ENCODE measurements around the gene ZSCAN2. TPM values are rescaled to one million over a fixed set of nuclear protein-coding genes. Genes with fewer than 3 reads are reported as not detected.

ZSCAN2 gene
- polyA plus RNA-seq, 3 donors = 1.8 to 9.9 (median 9.5) TPM

- H3K27ac ChIP-seq (ENCODE audit: low read depth, low read length) = no peak overlapping the region
- 50 to 81% (median 66%) methylated on average over 3 of the region's 3 CpGs for WGBS, 3 donors
Measured at GRCh38 chr15:84594617-84595290, 6.1 kb upstream of the ZSCAN2 start.

GRCh38 chr15:84595660-84596059, 5.1 kb upstream of the ZSCAN2 start:
- 70 to 96% (median 74%) methylated on average over 2 of the region's 2 CpGs for WGBS, 3 donors
- H3K27ac ChIP-seq (ENCODE audit: low read depth, low read length) = no peak overlapping the region

DNA sequence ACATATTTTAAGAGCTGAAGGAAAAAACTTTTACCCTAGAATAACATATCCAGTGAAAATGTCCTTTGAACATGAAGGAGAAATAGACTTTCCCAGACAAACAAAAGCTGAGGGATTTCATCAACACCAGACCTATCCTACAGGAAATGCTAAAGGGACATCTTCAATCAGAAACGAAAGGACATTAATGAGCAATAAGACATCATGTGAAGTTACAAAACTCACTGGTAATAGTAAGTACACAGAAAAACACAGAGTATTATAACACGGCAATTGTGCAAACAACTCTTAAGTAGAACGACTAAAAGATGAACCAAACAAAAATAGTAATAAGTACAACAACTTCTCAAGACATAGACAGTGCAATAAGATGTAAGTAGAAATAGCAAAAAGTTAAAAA, 3.5 kb upstream of the ZSCAN2 start:
- H3K27ac ChIP-seq (ENCODE audit: low read depth, low read length) = no peak overlapping the region
- 39 to 73% (median 57%) methylated on average over 3 of the region's 3 CpGs for WGBS, 3 donors

DNA sequence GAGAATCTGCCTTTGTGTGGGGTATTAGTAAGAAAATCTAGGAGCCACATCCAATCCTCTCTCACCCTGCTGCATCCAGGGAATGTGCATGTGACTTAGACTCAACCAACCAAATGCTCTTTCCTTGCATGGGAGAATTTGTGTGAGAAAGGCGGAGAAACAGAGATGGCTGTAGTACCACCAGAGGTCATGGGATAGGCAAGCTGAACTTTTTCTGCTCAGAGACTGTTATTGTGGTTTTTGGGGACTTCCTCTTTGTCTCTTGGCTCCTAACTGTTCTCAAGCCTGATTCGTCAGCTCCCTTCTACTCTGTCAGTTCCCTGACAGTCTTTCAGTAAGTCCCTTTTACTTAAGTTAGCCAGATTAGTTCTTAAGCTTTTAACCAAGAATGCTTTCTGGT, 2.6 kb upstream of the ZSCAN2 start:
- 53 to 64% (median 63%) methylated on average over 2 of the region's 2 CpGs for WGBS, 3 donors
- H3K27ac ChIP-seq (ENCODE audit: low read depth, low read length) = no peak overlapping the region

DNA sequence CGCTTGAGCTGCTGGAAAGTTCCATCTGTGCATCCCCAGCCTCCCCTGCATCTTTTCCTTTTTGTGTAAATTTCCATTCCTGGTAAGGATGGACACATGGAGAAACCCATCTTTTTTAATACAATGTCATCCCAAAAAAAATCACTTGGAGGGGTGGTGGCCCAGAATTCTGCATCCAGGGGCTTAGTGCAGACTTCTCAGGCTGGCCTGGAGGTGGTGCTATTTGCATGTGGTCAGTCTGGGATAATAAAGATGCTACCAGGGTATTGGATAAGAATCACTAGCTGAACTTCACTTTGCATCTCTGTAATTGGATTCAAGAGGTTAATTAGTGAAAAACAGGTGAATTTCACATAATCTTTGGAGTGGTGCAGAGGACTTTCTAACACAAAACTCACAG, 1.8 kb upstream of the ZSCAN2 start:
- WGBS, 3 donors = 26 to 84% (median 65%) methylated on average over 1 of the region's 1 CpG

GRCh38 chr15:84599906-84600305, 903 bp upstream of the ZSCAN2 start:
- H3K27ac ChIP-seq (ENCODE audit: low read depth, low read length) = no peak overlapping the region
- 58 to 73% (median 69%) methylated on average over 10 of the region's 10 CpGs for WGBS, 3 donors

More for the DNA sequence above, 1.8 kb upstream of the ZSCAN2 start:
- no peak overlapping the region for H3K27ac ChIP-seq (ENCODE audit: low read depth, low read length)

DNA sequence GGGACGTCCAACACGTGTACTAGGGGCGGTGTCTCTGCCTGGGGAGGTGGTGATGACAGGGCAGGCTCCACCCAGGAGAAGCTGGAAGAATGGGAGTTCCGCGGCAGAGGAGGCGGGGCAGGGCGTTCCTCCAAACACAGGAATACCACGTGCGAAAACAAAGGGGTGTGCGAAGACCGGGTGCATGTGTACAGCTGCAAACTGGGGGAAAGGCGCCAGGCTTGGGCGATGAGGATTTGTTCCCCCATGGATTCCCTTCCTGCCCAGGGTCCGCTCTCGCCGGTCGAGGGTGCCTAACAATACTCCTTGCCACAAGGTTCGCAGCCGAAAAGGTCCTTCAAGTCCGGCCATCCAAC, 500 bp upstream of the ZSCAN2 start:
- H3K27ac ChIP-seq (ENCODE audit: low read depth, low read length) = no peak overlapping the region
- whole genome bisulfite sequencing, 3 donors = 0 to 1% (median 0%) methylated on average over 20 of the region's 20 CpGs

DNA sequence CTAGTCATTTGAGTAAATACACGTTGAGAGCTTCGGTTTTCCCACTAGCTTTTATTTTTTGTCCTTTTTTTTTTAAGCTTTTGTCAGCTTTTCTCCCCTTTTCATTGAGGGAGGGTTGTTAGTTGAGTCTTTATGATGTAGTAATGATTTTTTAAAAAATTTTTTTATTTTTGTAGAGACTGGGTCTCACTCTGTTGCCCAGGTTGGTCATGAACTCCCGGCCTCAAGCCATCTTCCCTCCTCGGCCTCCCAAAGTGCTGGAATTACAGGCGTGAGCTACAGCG, 688 bp downstream of the ZSCAN2 start:
- 5 to 13% (median 5%) methylated on average over 6 of the region's 6 CpGs for WGBS, 3 donors
- no peak overlapping the region for H3K27ac ChIP-seq (ENCODE audit: low read depth, low read length)

DNA sequence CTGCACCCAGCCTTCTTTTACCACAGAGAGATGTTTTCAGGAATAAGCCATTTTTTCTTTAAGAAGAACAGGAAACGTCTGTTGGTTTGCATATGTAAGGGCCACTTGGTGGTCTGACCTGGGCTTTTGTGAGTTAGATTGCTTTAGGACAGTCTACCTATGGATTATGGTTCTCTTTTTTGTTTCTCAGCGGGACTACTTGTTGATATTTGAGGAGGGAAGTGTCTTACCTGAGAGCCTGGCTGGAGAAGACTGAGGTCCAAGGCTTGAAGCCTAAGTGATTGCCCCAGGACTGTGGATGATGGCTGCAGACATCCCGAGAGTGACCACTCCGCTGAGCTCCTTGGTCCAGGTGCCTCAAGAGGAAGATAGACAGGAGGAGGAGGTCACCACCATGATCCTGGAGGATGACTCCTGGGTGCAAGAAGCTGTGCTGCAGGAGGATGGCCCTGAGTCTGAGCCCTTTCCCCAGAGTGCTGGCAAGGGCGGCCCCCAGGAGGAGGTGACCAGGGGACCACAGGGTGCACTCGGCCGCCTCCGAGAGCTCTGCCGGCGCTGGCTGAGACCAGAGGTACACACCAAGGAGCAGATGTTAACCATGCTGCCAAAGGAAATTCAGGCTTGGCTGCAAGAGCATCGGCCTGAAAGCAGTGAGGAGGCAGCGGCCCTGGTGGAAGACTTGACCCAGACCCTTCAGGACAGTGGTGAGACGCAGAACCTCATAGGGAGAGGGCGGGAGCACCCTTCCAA, 3.0 kb downstream of the ZSCAN2 start:
- 86 to 92% (median 89%) methylated on average over 14 of the region's 14 CpGs for WGBS, 3 donors
- H3K27ac ChIP-seq (ENCODE audit: low read depth, low read length) = no peak overlapping the region

- H3K27ac ChIP-seq (ENCODE audit: low read depth, low read length) = no peak overlapping the region
- 80 to 83% (median 81%) methylated on average over 19 of the region's 19 CpGs for WGBS, 3 donors
Measured at GRCh38 chr15:84604826-84605553, 4.2 kb downstream of the ZSCAN2 start.

GRCh38 chr15:84605554-84605882, 4.7 kb downstream of the ZSCAN2 start:
- H3K27ac ChIP-seq (ENCODE audit: low read depth, low read length) = no peak overlapping the region
- 48 to 63% (median 58%) methylated on average over 2 of the region's 2 CpGs for WGBS, 3 donors

DNA sequence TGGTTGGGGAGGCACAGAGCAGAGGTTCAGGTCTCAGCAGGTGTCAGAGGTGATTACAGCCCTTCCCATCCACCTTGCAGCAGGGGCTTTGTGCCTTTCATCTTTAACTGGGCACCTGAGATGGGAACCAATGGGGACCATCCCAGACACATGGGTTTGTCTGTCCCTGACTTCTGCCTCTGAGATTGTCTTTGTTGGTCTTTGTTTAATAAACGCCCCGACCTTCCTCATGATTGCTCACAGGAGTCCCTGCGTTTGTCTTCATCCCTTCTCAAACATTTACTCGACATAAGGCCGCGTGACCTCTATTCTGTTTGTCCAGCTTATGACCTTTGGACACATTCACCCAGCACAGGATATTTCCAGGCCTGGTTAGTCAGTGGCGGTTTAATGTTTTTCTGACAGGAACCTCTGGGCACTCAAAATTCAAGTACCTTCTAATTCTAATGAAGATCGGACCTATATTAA, 5.9 kb downstream of the ZSCAN2 start:
- no peak overlapping the region for H3K27ac ChIP-seq (ENCODE audit: low read depth, low read length)
- WGBS, 3 donors = 23 to 80% (median 56%) methylated on average over 8 of the region's 8 CpGs

DNA sequence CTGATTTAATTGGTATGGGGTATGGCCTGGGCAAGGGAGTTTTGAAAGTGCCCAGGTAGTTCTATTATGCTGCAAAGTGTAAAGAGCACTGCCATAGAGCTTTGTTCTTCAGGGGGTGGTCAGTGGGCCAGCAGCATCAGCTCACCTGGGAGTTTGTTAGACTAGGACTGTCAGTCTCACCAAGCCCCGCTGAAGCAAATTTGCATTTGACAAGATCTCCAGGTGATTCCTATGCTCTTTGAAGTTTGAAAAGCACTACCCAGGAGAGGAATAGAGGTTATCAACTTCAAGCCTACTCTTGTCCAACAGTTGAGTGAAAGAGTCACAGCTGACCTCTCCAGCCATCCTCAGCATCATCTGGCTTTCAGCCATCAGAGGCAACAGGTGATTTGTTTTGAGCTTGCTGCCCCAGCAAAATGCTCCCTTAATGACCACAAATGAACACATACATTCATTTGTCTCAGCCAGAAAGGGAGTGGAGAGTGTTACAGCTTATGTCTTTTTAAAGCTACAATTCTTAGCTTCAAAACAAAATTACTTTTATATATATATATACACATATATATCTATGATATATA, 8.0 kb downstream of the ZSCAN2 start:
- 44 to 85% (median 47%) methylated on average over 1 of the region's 1 CpG for WGBS, 3 donors
- H3K27ac ChIP-seq (ENCODE audit: low read depth, low read length) = no peak overlapping the region

GRCh38 chr15:84609818-84610525, 9.2 kb downstream of the ZSCAN2 start:
- 57 to 84% (median 75%) methylated on average over 11 of the region's 11 CpGs for WGBS, 3 donors
- no peak overlapping the region for H3K27ac ChIP-seq (ENCODE audit: low read depth, low read length)

DNA sequence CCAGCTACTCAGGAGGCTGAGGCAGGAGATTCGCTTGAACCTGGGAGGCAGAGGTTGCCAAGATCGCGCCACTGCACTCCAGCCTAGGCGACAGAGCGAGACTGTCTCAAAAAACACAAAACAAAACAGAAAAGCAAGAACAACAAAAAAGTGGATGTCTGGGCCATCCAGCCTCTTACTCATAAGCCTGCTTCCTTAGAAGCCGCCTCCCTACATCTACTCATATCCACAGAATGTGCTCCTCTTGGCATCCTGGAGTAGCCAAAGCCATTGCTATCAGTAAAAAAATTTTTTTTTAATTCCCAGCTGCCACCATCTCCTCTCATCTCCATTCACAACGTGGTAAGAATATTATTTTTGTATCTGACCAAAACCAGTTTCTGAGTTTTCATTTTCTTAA, 10.8 kb downstream of the ZSCAN2 start:
- WGBS, 3 donors = 94 to 95% (median 95%) methylated on average over 7 of the region's 7 CpGs
- no peak overlapping the region for H3K27ac ChIP-seq (ENCODE audit: low read depth, low read length)

DNA sequence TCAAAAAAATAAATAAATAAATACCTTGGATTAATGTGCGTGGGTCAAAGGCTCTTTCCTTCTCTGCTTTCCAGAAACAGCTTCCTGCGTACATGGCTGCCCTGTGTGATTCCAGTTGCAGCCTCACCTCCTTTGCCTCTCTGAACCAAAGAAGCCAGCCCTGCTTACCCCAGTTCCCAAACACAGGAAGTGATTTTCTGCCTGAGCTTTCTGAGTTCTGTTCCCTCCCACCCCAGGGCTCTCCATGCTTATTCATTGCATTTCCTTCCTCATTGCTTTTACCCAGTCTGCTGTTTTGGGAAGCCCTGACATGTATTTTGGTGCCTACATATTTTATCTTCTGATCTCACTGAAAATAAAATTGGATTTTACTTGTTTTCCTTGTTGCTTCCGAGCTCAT, 15.4 kb downstream of the ZSCAN2 start:
- WGBS, 3 donors = 48 to 92% (median 60%) methylated on average over 3 of the region's 3 CpGs
- no peak overlapping the region for H3K27ac ChIP-seq (ENCODE audit: low read depth, low read length)

DNA sequence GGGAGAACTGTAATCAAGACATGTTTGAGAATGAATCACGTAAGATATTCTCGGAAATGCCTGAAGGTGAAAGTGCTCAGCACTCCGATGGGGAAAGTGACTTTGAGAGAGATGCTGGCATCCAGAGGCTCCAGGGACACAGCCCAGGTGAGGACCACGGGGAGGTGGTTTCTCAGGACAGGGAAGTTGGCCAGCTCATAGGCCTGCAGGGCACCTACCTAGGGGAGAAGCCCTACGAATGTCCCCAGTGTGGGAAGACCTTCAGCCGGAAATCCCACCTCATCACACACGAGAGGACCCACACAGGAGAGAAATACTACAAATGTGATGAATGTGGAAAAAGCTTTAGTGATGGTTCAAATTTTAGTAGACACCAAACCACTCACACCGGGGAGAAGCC, 19.8 kb downstream of the ZSCAN2 start:
- WGBS, 3 donors = 97 to 99% (median 97%) methylated on average over 8 of the region's 8 CpGs
- no peak overlapping the region for H3K27ac ChIP-seq (ENCODE audit: low read depth, low read length)

- H3K27ac ChIP-seq (ENCODE audit: low read depth, low read length) = no peak overlapping the region
- 97 to 99% (median 98%) methylated on average over 17 of the region's 17 CpGs for WGBS, 3 donors
Measured at GRCh38 chr15:84621358-84621979, 20.7 kb downstream of the ZSCAN2 start.

All from adipose tissue (tissue), 3 donors.